H1 (cell line): ENCODE data around the gene PELO.

Experiments
- FOSL1 ChIP-seq: IDR thresholded peaks from 2 replicates; pipeline ENCODE4 v1.6.1; 2011; ENCODE audit warnings: mild to moderate bottlenecking, low read depth, low read length, moderate library complexity; ENCODE audit not compliant: insufficient read depth
- GABPA ChIP-seq: IDR thresholded peaks from 2 replicates; pipeline ENCODE4 v1.6.1; 2011; ENCODE audit warnings: mild to moderate bottlenecking, low read length, moderate library complexity, borderline replicate concordance; ENCODE audit not compliant: insufficient read depth
- YY1 ChIP-seq: IDR thresholded peaks from 2 replicates; pipeline ENCODE4 v1.6.1; 2011; ENCODE audit warnings: low read depth, mild to moderate bottlenecking, low read length

DNA sequence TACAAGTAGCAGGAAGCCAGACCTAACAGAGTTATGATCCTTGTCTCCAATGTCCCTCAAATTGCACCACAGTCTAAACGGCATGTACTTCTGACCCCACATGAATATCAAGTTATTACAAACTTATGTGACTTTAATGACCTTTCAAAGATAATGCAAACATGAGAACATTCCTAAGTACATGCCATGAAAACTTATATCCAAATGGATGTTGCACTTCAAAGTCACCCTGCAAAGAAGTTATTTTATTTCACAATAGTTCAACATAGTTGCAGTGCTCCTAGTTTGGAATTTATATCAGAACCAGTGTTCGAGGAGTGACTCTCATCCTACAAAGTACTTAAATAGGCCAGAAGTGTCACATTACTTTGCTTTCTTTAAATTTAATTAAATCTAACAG lies 41.2 kb upstream of the PELO start:
- TF ChIP-seq YY1 = no peak
- TF ChIP-seq FOSL1 = no peak
- TF ChIP-seq GABPA = no peak
